SK-N-SH (cell line): ENCODE results near the gene ERICH6. TPM values are rescaled to one million over a fixed set of nuclear protein-coding genes. Genes with fewer than 3 reads are reported as not detected.

Experiments used
- CTCF ChIA-PET: fragments of 300-600, 350-600 bp; formaldehyde crosslinking; extraction: SDS; loops from one replicate; lab custom pipeline; 2021; lab: Yijun Ruan, JAX
- POLR2A ChIA-PET: fragments of 350-600 bp; sonication (Branson Sonifier 250); formaldehyde crosslinking; extraction: SDS; loops from one replicate; lab custom pipeline; 2020; ENCODE audit warnings: antibody characterized with exemption, inconsistent platforms; lab: Yijun Ruan, JAX
- DNase-seq: peaks from one replicate; pipeline ENCODE4 v3.0.0; 2012
- H2AFZ ChIP-seq: fragments of 200-600 bp; sonication (generic); 2 replicates; pipeline ENCODE4 v1.8.1; 2016; ENCODE audit warnings: antibody characterized with exemption, mild to moderate bottlenecking, low read depth
- H3F3A ChIP-seq: fragments of 200-600 bp; sonication (generic); replicated peaks from 2 replicates; pipeline ENCODE3; 2016; ENCODE audit warnings: antibody characterized with exemption, mild to moderate bottlenecking; ENCODE audit not compliant: insufficient read depth
- H3K27ac ChIP-seq, 2 experiments: fragments of 200-500 bp in 1 of 2; fragments of 200-600 bp in 1 of 2; sonication (Bioruptor generic) in 1 of 2; sonication (generic), shearing (Covaris generic) in 1 of 2; 2 replicates each; pipeline versions ENCODE4 v1.5.1 to v1.6.1; 2014 to 2016; ENCODE audit warnings: low read depth in 2 of 2, inconsistent platforms in 1 of 2, low read length in 1 of 2, mild to moderate bottlenecking in 1 of 2, mixed read lengths in 1 of 2
- H3K27me3 ChIP-seq: fragments of 200-600 bp; sonication (generic), shearing (Covaris generic); 2 replicates; pipeline ENCODE4 v1.6.1; 2016; ENCODE audit warnings: mixed run types; ENCODE audit not compliant: insufficient read depth
- H3K36me3 ChIP-seq, 2 experiments: fragments of 200-500 bp in 1 of 2; fragments of 200-600 bp in 1 of 2; sonication (Bioruptor generic) in 1 of 2; sonication (generic) in 1 of 2; replicated peaks in 1 of 2; 2 replicates each; pipeline versions ENCODE3 to v1.5.1; 2014 to 2016; ENCODE audit warnings: low read length in 1 of 2, mild to moderate bottlenecking in 1 of 2; ENCODE audit not compliant: insufficient read depth in 2 of 2, control insufficient read depth in 1 of 2
- H3K4me1 ChIP-seq, 2 experiments: fragments of 200-500 bp in 1 of 2; fragments of 200-600 bp in 1 of 2; sonication (Bioruptor generic) in 1 of 2; sonication (generic), shearing (Covaris generic) in 1 of 2; 2 replicates each; pipeline versions ENCODE4 v1.5.1 to v1.6.1; 2014 to 2016; ENCODE audit warnings: low read depth in 1 of 2, low read length in 1 of 2, mixed run types in 1 of 2; ENCODE audit not compliant: insufficient read depth in 2 of 2, control insufficient read depth in 1 of 2
- H3K4me2 ChIP-seq: fragments of 200-600 bp; sonication (generic), shearing (Covaris generic); 2 replicates; pipeline ENCODE4 v1.6.1; 2017; ENCODE audit warnings: mixed run types
- H3K4me3 ChIP-seq, 2 experiments: fragments of 200-500 bp in 1 of 2; fragments of 200-600 bp in 1 of 2; sonication (Bioruptor generic) in 1 of 2; sonication (generic), shearing (Covaris generic) in 1 of 2; 2 replicates each; pipeline versions ENCODE4 v1.5.1 to v1.8.1; 2014 to 2016; ENCODE audit warnings: low read depth in 2 of 2, inconsistent platforms in 1 of 2, low read length in 1 of 2, mild to moderate bottlenecking in 1 of 2, mixed read lengths in 1 of 2, moderate library complexity in 1 of 2
- H3K79me2 ChIP-seq: fragments of 200-600 bp; sonication (generic); 2 replicates; pipeline ENCODE4 v1.8.1; 2017; ENCODE audit warnings: mild to moderate bottlenecking; ENCODE audit not compliant: insufficient read depth
- H3K9ac ChIP-seq: fragments of 200-600 bp; sonication (generic); 2 replicates; pipeline ENCODE4 v1.6.1; 2017; ENCODE audit warnings: mixed run types
- H3K9me2 ChIP-seq: fragments of 200-600 bp; sonication (generic); 2 replicates; pipeline ENCODE4 v1.6.1; 2017; ENCODE audit warnings: mixed run types
- H3K9me3 ChIP-seq: fragments of 200-600 bp; sonication (generic); 2 replicates; pipeline ENCODE4 v1.6.1; 2017; ENCODE audit warnings: mixed run types, mild to moderate bottlenecking, moderate library complexity
- H4K20me1 ChIP-seq: fragments of 200-600 bp; sonication (generic); 2 replicates; pipeline ENCODE4 v1.6.1; 2017; ENCODE audit warnings: mild to moderate bottlenecking, mixed run types; ENCODE audit not compliant: insufficient read depth
- ELF1 ChIP-seq: IDR thresholded peaks from 2 replicates; pipeline ENCODE4 v1.4.0; 2012
- EP300 ChIP-seq, 2 experiments: IDR thresholded peaks; 2 replicates each; pipeline versions ENCODE4 v1.4.0 to v1.6.1; 2012; ENCODE audit warnings: borderline replicate concordance in 1 of 2, low read depth in 1 of 2, low read length in 1 of 2
- EZH2phosphoT487 ChIP-seq: fragments of 200-600 bp; sonication (generic); IDR thresholded peaks from 2 replicates; pipeline ENCODE4 v1.6.1; 2017; ENCODE audit warnings: low read depth, mixed run types, mild to moderate bottlenecking, antibody characterized with exemption, moderate library complexity, borderline replicate concordance
- FOXJ3 ChIP-seq: sonication (generic); formaldehyde crosslinking; IDR thresholded peaks from 2 replicates; pipeline ENCODE4 v1.5.1; 2020; ENCODE audit warnings: mild to moderate bottlenecking, missing genetic modification reagents
- FOXM1 ChIP-seq: IDR thresholded peaks from 2 replicates; pipeline ENCODE4 v1.4.0; 2012; ENCODE audit warnings: low read depth, mild to moderate bottlenecking
- GABPA ChIP-seq: IDR thresholded peaks from 2 replicates; pipeline ENCODE4 v1.4.0; 2012; ENCODE audit warnings: low read depth, mild to moderate bottlenecking
- GATA2 ChIP-seq: sonication (generic); formaldehyde crosslinking; IDR thresholded peaks from 2 replicates; pipeline ENCODE4 v1.5.0; 2020; ENCODE audit warnings: mild to moderate bottlenecking, missing genetic modification reagents
- JUND ChIP-seq: IDR thresholded peaks from 2 replicates; pipeline ENCODE4 v1.4.0; 2012
- MEF2A ChIP-seq: IDR thresholded peaks from 2 replicates; pipeline ENCODE4 v1.4.0; 2012; ENCODE audit warnings: low read depth, borderline replicate concordance
- MXI1 ChIP-seq: IDR thresholded peaks from 2 replicates; pipeline ENCODE4 v1.6.1; 2012; ENCODE audit warnings: mild to moderate bottlenecking, low read depth, low read length, improper control_type of control experiment
- REST ChIP-seq: IDR thresholded peaks from 2 replicates; pipeline ENCODE4 v1.6.1; 2012; ENCODE audit warnings: mild to moderate bottlenecking, low read depth, low read length, moderate library complexity
- SIN3A ChIP-seq: IDR thresholded peaks from 2 replicates; pipeline ENCODE4 v1.6.1; 2012; ENCODE audit warnings: low read depth, mild to moderate bottlenecking, low read length, moderate library complexity, borderline replicate concordance
- SMC3 ChIP-seq: IDR thresholded peaks from 2 replicates; pipeline ENCODE4 v1.6.1; 2012; ENCODE audit warnings: low read depth, low read length, improper control_type of control experiment
- TCF12 ChIP-seq: IDR thresholded peaks from 2 replicates; pipeline ENCODE4 v1.4.0; 2012
- YY1 ChIP-seq: IDR thresholded peaks from 2 replicates; pipeline ENCODE4 v1.4.0; 2012; ENCODE audit warnings: low read depth, mild to moderate bottlenecking
- ZBTB33 ChIP-seq: IDR thresholded peaks from 2 replicates; pipeline ENCODE4 v1.4.0; 2012; ENCODE audit warnings: low read depth, borderline replicate concordance
- WGBS: methylation state at CpG from one replicate; pipeline ENCODE4 v1.1.6; 2017; ENCODE audit warnings: low lambda C conversion rate; 5-methylcytosine and 5-hydroxymethylcytosine counted together
- polyA plus RNA-seq, 3 experiments: library from polyadenylated mRNA; depleted of rRNA; stranded (reverse); fragments of >200 nt; gene quantifications; 2 replicates each; pipeline ENCODE4 v1.2.3, GENCODE V29; 2012
- TF ChIP-seq, protein P1 (sequence below): IDR thresholded peaks from 2 replicates; pipeline ENCODE4 v1.4.0; 2012; ENCODE audit warnings: low read depth, borderline replicate concordance

ERICH6 gene
- polyA plus RNA-seq, 1 of the 3 experiments (the other 2 are of a cell fraction), result 0.08 TPM

GRCh38 chr3:150631515-150632221 is 72.1 kb downstream of the ERICH6 start:
- H3K9ac ChIP-seq, result no peak overlapping the region
- POLR2A ChIA-PET, result no interaction called here
- H3K4me3 ChIP-seq, result no peak overlapping the region
- CTCF ChIA-PET, result interaction anchor here (1.0 kb wide), 1 partner anchor 18 kb away, joined by 3 read pairs; no protein-coding TSS in a partner anchor
- H4K20me1 ChIP-seq, result no peaks in the 10 kb centered on the region
- no peaks in the 10 kb centered on the region for H3K9me2 ChIP-seq
- H3K79me2 ChIP-seq, result no peaks in the 10 kb centered on the region
- no peak overlapping the region for H2AFZ ChIP-seq
- H3K27ac ChIP-seq, result no peak overlapping the region
- H3K27me3 ChIP-seq, result no peaks in the 10 kb centered on the region
- peaks cover 28 to 29% of the 10 kb centered on the region in 2 experiments for H3K36me3 ChIP-seq
- H3F3A ChIP-seq, result no peaks in the 10 kb centered on the region
- DNase-seq, result no peak
- 98% methylated on average over 6 of the region's 7 CpGs for WGBS
- no peak overlapping the region for H3K4me2 ChIP-seq
- H3K4me1 ChIP-seq, result no peaks in the 10 kb centered on the region
- no peaks in the 10 kb centered on the region for H3K9me3 ChIP-seq
- TF ChIP-seq GATA2 (CRISPR knock-in tag) (no peak), MXI1 (no peak), MEF2A (no peak), TCF12 (no peak), EP300 (IDR thresholded peaks at IDR 0.05; ENCODE audit: borderline replicate concordance in 1 of 2, low read depth in 1 of 2, low read length in 1 of 2) (no peak), SMC3 (no peak), EZH2phosphoT487 (no peak), SIN3A (no peak), ELF1 (no peak), YY1 (no peak), JUND (no peak)

DNA sequence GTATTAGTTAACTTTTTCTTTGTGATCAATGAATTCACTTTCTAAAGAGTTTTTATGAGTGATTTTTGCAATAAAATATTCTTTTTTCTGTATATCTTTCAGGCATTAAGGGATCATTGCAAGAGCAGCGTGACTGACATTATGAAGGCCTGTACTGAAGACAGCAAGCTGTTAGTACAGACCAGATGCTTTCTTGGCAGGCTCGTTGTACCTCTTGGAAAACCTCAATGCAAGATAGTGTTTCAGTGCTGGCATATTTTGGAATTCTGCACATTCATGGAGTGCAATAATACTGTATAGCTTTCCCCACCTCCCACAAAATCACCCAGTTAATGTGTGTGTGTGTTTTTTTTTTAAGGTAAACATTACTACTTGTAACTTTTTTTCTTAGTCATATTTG is 76.2 kb downstream of the ERICH6 start:
- CTCF ChIA-PET, result no interaction called here
- no peak overlapping the region for H3K4me3 ChIP-seq
- H3K4me2 ChIP-seq, result no peak overlapping the region
- POLR2A ChIA-PET, result no interaction called here
- DNase-seq, result no peak
- peaks cover 50 to 51% of the 10 kb centered on the region in 2 experiments for H3K36me3 ChIP-seq
- no peak for TF ChIP-seq ZBTB33
- no peak for TF ChIP-seq FOXM1
- TF ChIP-seq, protein P1, sequence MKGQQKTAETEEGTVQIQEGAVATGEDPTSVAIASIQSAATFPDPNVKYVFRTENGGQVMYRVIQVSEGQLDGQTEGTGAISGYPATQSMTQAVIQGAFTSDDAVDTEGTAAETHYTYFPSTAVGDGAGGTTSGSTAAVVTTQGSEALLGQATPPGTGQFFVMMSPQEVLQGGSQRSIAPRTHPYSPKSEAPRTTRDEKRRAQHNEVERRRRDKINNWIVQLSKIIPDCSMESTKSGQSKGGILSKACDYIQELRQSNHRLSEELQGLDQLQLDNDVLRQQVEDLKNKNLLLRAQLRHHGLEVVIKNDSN, result no peak
- no peak for TF ChIP-seq GABPA
- TF ChIP-seq FOXJ3 (CRISPR knock-in tag), result no peak
- no peak for TF ChIP-seq REST
- TF ChIP-seq, all 33 proteins: peak for 0
- Histone ChIP-seq H2AFZ (no peak overlapping the region), H3F3A (no peaks in the 10 kb centered on the region), H3K27ac (no peak overlapping the region), H4K20me1 (no peaks in the 10 kb centered on the region), H3K9ac (no peak overlapping the region), H3K9me2 (no peaks in the 10 kb centered on the region), H3K9me3 (no peaks in the 10 kb centered on the region), H3K4me1 (peaks cover 0 to 8% of the 10 kb centered on the region in 2 experiments; a peak in 2 of 4 replicates), H3K27me3 (no peaks in the 10 kb centered on the region), H3K79me2 (peaks cover 8% of the 10 kb centered on the region)
- 97% methylated on average over 2 of the region's 2 CpGs for WGBS
